Stromal cell of bone marrow (primary cell): ENCODE measurements around the gene ACOXL.

Source experiments
- DNase-seq: peaks from one replicate; pipeline ENCODE4 v3.0.0-alpha.2; 2012; ENCODE audit warnings: low read depth

ACOXL gene

DNA sequence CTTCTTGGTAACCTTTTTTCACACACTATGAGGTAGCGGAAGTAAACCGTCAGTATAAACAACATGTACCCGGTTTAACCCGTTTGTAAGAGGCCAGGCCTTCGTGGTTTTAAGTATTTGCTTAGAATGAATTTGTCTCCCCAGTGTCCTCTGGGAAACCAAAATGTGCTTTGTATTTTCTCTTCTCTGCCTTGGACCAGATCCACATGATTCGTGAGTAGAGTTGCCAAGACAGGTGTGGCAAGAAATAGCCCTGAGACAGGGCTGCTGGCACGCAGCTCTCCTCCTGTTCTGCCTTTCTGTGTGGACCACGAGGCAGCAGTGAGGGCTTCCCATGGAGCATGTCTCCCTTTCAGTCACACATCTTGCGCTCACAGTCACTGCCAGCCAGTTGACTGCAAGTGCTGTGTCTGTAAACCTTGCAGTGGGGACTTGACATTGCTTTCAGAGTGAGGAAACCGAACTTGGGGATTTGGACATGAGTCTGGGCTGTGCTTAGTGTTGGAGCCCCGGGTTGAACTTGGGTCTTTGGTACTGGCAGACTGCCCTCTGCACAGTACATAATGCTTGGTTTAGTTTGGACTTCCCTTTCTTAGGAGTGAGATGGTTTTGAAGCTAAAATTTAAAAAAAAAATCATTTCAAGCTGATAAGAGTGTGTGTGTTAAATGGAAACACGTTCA lies 407.4 kb downstream of the ACOXL start:
- DNase-seq: no peak

GRCh38 chr2:111140815-111141214 lies 408.4 kb downstream of the ACOXL start:
- DNase-seq: no peak

GRCh38 chr2:111142101-111142500 lies 409.7 kb downstream of the ACOXL start:
- DNase-seq: no peak

- DNase-seq: no peak
Measured at GRCh38 chr2:111143107-111143842, 410.9 kb downstream of the ACOXL start.

- no peak for DNase-seq
Measured at GRCh38 chr2:111143843-111144198, 411.4 kb downstream of the ACOXL start.

- DNase-seq: no peak
Measured at GRCh38 chr2:111145103-111145760, 412.9 kb downstream of the ACOXL start.

- no peak for DNase-seq
Measured at GRCh38 chr2:111145951-111146350, 413.6 kb downstream of the ACOXL start.

DNA sequence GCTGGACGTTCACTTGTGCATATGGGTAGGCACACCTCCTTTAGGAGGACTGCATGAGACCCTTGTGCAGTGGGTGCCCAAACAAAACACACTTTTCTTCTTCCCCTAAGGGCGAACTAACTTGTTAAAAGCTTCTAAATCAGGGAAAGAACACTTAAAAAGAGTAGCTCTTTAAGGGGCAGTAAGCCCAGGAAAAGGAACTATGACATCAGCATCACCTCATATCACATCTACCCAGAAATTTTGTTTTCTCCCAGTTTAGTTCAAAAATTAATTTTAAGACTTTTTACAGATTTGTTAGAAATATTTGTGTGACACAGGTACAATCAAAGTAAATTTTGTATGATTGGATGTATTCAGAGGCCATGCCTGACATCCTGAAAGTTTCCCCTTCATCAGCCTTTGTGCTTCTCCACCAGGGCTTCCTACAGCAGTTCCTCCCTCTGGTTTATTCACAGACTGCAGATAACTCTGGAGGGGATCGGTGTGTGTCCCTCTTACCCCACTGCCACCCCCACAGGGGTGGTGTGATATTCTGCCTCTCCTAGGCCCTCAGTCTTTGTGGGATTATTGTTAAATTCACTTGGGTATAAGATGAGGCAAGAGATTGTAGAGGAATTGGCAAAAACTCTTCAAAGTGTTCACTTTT lies 416.0 kb downstream of the ACOXL start:
- DNase-seq: no peak

- DNase-seq: no peak
Measured at GRCh38 chr2:111148925-111149324, 416.6 kb downstream of the ACOXL start.

GRCh38 chr2:111149882-111150455 lies 417.6 kb downstream of the ACOXL start:
- no peak for DNase-seq

- DNase-seq: no peak
Measured at GRCh38 chr2:111154758-111155157, 422.4 kb downstream of the ACOXL start.

DNA sequence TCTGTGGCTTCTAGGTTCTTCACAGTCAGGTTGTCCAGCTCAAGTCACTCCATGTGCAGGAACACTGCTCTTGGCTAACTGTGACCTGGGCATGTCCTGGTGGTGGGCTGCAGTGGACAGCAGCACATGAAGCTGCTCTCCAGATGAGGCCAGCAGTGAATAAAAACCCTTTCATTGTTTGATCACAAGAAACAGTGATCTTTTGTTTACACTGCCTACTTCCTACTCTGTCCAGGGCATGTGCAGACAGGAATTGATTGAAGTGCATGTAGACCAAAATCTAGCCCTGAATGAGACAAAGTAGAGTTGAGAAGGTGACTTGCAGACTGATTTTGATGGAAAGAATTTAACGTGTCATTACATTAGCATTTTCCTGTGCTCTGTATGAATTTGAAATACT lies 423.2 kb downstream of the ACOXL start:
- DNase-seq: no peak

DNA sequence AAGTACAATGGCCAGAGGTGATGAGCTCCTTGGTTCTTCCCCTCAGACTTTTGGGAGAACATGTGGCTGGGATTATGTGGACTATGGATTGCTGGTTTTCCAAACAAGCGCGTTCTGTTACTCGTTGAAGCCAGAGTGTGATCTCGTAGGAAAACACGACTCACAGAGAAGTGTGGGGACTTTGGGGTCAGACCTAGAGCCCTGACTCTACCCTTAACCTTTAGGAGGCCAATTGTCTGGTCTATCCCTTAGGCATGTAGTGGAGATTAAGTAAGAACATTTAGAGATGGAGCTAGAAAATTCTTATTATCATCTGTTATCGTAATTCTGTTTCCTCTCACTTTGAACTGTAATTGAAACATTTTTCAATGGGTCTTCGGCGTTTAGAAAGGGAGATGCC lies 424.2 kb downstream of the ACOXL start:
- no peak for DNase-seq

DNA sequence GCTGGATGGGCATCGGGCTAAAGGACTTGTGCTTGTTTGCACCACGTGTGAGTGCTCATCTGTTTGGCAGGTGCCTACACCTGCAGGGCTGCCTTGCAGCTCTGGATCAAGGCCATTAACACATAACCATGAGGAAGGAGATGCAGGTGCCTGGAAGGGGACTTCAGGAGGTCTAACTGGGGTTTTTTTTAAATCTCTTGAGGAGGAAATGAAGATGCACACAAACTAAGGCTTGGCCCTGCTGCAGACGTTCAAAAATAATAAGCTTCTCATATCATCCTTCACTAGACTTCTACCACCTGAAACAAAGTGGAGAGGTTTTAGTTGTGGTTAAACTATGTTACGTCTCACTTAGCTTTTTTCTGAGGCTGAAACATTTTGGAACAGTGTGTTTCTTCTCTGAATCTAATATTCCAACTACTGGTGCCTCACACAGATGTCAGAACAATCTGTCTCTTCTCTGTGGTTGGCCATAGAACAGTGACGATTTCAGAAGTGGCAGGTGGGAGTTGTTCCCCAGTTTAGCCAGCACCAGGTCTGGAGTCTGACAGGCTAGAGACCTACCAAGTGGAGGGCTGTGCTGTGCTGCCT lies 424.8 kb downstream of the ACOXL start:
- DNase-seq: no peak

GRCh38 chr2:111157798-111158197 lies 425.4 kb downstream of the ACOXL start:
- no peak for DNase-seq

- no peak for DNase-seq
Measured at GRCh38 chr2:111159641-111160040, 427.3 kb downstream of the ACOXL start.

- peak; percentile 74 for DNase-seq
Measured at GRCh38 chr2:111160758-111161157, 428.4 kb downstream of the ACOXL start.

- no peak for DNase-seq
Measured at GRCh38 chr2:111161971-111162370, 429.6 kb downstream of the ACOXL start.

GRCh38 chr2:111162718-111163331 lies 430.5 kb downstream of the ACOXL start:
- DNase-seq: no peak

- no peak for DNase-seq
Measured at GRCh38 chr2:111164078-111164477, 431.7 kb downstream of the ACOXL start.

GRCh38 chr2:111165084-111165483 lies 432.7 kb downstream of the ACOXL start:
- DNase-seq: no peak

DNA sequence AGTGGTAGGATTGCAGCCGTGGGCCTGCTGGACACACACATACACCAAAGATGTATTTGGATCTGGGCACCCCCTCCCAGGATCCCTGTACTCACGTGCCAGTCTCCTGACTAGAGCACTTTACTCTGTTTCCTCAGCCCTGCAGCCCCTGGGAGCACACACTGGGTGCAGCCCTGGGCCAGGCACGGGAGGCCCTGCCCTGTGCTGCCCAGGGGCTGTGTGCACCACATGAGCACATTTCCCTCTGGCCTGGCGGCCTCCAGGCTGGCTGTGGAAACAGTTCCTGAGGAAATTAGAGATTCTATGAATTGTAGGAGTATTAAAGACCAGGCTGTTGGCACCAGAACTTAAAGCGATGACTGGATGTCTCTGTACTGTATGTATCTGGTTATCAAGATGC lies 433.7 kb downstream of the ACOXL start:
- DNase-seq: no peak
